OCI-LY7 (cell line): Measurements from ENCODE around the gene WFS1.

ENCODE experiments used
- CTCF ChIP-seq: fragments of 200-600 bp; sonication (generic); conservative IDR thresholded peaks from 2 replicates; pipeline ENCODE4 v1.5.1; 2014; ENCODE audit warnings: mild to moderate bottlenecking, antibody characterized with exemption, low read length, moderate library complexity, mixed read lengths
- EZH2phosphoT487 ChIP-seq: fragments of 200-600 bp; sonication (generic); IDR thresholded peaks from 2 replicates; pipeline ENCODE4 v1.6.1; 2018; ENCODE audit warnings: low read depth, borderline replicate concordance, mild to moderate bottlenecking, mixed run types, antibody characterized with exemption, low read length, moderate library complexity, mixed read lengths

- TF ChIP-seq CTCF = peak; percentile 63
- no peak for TF ChIP-seq EZH2phosphoT487
Observed at GRCh38 chr4:6343939-6344408, 74.3 kb downstream of the WFS1 start.
